HL-60 (cell line): ENCODE data around the gene TOGARAM2.

ENCODE experiments used
- DNase-seq, 2 experiments: peaks; one replicate each; pipeline ENCODE4 v3.0.0-alpha.2; 2010 to 2020; ENCODE audit warnings: low read depth in 1 of 2, low spot score in 1 of 2
- H3K27ac ChIP-seq: fragments of 250-450 bp; sonication (Bioruptor Pico); replicated peaks from 2 replicates; pipeline ENCODE4 v1.5.1; 2020; ENCODE audit warnings: mild to moderate bottlenecking, moderate library complexity
- H3K27me3 ChIP-seq: fragments of 250-450 bp; sonication (Bioruptor Pico); 2 replicates; pipeline ENCODE4 v1.5.1; 2021; ENCODE audit warnings: mild to moderate bottlenecking, moderate library complexity; ENCODE audit not compliant: insufficient read depth, poor library complexity, severe bottlenecking
- H3K4me3 ChIP-seq: replicated peaks from 2 replicates; pipeline ENCODE4 v1.5.1; 2011; ENCODE audit warnings: mild to moderate bottlenecking, control low read depth, low read length; ENCODE audit not compliant: insufficient read depth
- CTCF ChIP-seq: IDR thresholded peaks from one replicate; pipeline ENCODE4 v1.5.1; 2011; ENCODE audit warnings: low read length, control low read depth, inconsistent platforms; ENCODE audit not compliant: insufficient read depth
- GABPA ChIP-seq: IDR thresholded peaks from 2 replicates; pipeline ENCODE4 v1.6.1; 2012; ENCODE audit warnings: low read depth
- POLR2AphosphoS5 ChIP-seq: IDR thresholded peaks from 2 replicates; pipeline ENCODE4 v1.6.1; 2012; ENCODE audit warnings: low read depth
- REST ChIP-seq: IDR thresholded peaks from 2 replicates; pipeline ENCODE4 v1.6.1; 2012; ENCODE audit warnings: low read depth; ENCODE audit not compliant: insufficient replicate concordance
- SPI1 ChIP-seq: IDR thresholded peaks from 2 replicates; pipeline ENCODE4 v1.6.1; 2012; ENCODE audit warnings: low read depth, mild to moderate bottlenecking, borderline replicate concordance

Gene TOGARAM2

GRCh38 chr2:28970464-28971160, 10.5 kb upstream of the TOGARAM2 start:
- Histone ChIP-seq H3K27ac (no peak overlapping the region), H3K4me3 (no peak overlapping the region), H3K27me3 (no peaks in the 10 kb centered on the region)
- no peak for DNase-seq
- TF ChIP-seq GABPA (no peak), REST (no peak), CTCF (no peak), POLR2AphosphoS5 (no peak), SPI1 (no peak)

GRCh38 chr2:28972778-28973335, 8.2 kb upstream of the TOGARAM2 start:
- H3K4me3 ChIP-seq = no peak overlapping the region
- no peak for DNase-seq
- no peak for TF ChIP-seq REST
- no peak for TF ChIP-seq CTCF
- no peak for TF ChIP-seq SPI1
- no peak for TF ChIP-seq GABPA
- TF ChIP-seq POLR2AphosphoS5 = no peak
- H3K27ac ChIP-seq = no peak overlapping the region
- H3K27me3 ChIP-seq = no peaks in the 10 kb centered on the region

GRCh38 chr2:28974252-28974651, 6.8 kb upstream of the TOGARAM2 start:
- Histone ChIP-seq H3K27me3 (no peaks in the 10 kb centered on the region), H3K4me3 (no peak overlapping the region), H3K27ac (no peak overlapping the region)
- DNase-seq = no peak
- TF ChIP-seq GABPA (no peak), SPI1 (no peak), CTCF (no peak), REST (no peak), POLR2AphosphoS5 (no peak)
